KMS-11 (cell line): ENCODE measurements around the gene DCT.
A peak's percentile ranks its signal among the peaks of the same experiment; 100 is the strongest.

Source experiments
- H2AFZ ChIP-seq: fragments of 200-600 bp; sonication (generic); 2 replicates; pipeline ENCODE4 v1.6.1; 2016; ENCODE audit warnings: antibody characterized with exemption, mixed run types, low read depth
- H3K27ac ChIP-seq: fragments of 200-600 bp; sonication (generic); 2 replicates; pipeline ENCODE4 v1.6.1; 2016; ENCODE audit warnings: mild to moderate bottlenecking, mixed run types
- H3K27me3 ChIP-seq: fragments of 200-600 bp; sonication (generic); 2 replicates; pipeline ENCODE4 v1.6.1; 2017; ENCODE audit warnings: mild to moderate bottlenecking, low read depth, mixed run types, moderate library complexity; ENCODE audit not compliant: insufficient read depth
- H3K36me3 ChIP-seq: fragments of 200-600 bp; sonication (generic); 2 replicates; pipeline ENCODE4 v1.6.1; 2017; ENCODE audit warnings: mild to moderate bottlenecking, mixed run types; ENCODE audit not compliant: insufficient read depth
- H3K4me1 ChIP-seq: fragments of 200-600 bp; sonication (generic); 2 replicates; pipeline ENCODE4 v1.6.1; 2016; ENCODE audit warnings: mild to moderate bottlenecking, low read depth, mixed run types; ENCODE audit not compliant: poor library complexity, severe bottlenecking
- H3K4me2 ChIP-seq: fragments of 200-600 bp; sonication (generic); 2 replicates; pipeline ENCODE4 v1.7.0; 2016; ENCODE audit warnings: mild to moderate bottlenecking, mixed run types
- H3K4me3 ChIP-seq: fragments of 200-600 bp; sonication (generic); IDR thresholded peaks from 2 replicates; pipeline ENCODE4 v1.6.1; 2017; ENCODE audit warnings: low read depth, low read length, mixed read lengths; ENCODE audit not compliant: insufficient read depth
- H3K79me2 ChIP-seq: fragments of 200-600 bp; sonication (generic); 2 replicates; pipeline ENCODE4 v1.6.1; 2016; ENCODE audit warnings: low read depth, mixed run types; ENCODE audit not compliant: insufficient read depth
- H3K9ac ChIP-seq: fragments of 200-600 bp; sonication (generic); 2 replicates; pipeline ENCODE4 v1.6.1; 2016; ENCODE audit warnings: mild to moderate bottlenecking, mixed run types
- H4K20me1 ChIP-seq: fragments of 200-600 bp; sonication (generic); 2 replicates; pipeline ENCODE4 v1.6.1; 2016; ENCODE audit warnings: mild to moderate bottlenecking, mixed run types; ENCODE audit not compliant: insufficient read depth
- TF ChIP-seq, protein P1 (sequence below): fragments of 200-600 bp; sonication (generic); conservative IDR thresholded peaks from 2 replicates; pipeline ENCODE4 v1.6.1; 2017; ENCODE audit warnings: low read depth, mild to moderate bottlenecking, antibody characterized with exemption, low read length, moderate library complexity, mixed read lengths

DCT gene

DNA sequence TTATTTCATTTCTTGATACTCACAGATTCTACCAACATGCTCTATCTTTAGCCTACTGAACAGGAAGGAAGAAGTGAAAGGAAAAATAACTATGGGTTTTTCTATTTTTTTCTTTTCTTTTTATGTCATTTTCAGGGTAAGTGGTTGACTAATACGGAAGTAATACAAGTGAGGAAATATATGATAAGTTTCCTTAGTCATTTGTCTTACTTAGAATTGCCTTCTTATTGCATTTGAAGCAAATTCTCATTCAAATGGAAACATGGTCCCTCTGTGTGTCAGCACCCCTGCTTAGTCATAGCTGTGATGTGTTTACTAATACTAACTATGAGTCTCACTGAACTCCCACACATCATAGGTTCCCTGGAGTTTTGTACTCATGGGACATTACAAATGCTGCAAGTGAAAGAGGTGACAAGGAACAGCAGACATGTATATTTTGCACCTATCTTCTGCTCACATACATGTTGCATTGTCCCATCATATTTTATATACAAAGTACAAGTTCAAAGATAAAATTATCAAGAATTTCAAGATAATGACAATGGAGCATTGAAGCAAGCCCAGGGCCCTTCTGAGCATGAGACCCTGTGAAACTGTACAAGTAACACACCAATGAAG, 60.1 kb downstream of the DCT start:
- Histone ChIP-seq H3K36me3 (no peaks in the 10 kb centered on the region), H3K27ac (no peak overlapping the region), H2AFZ (no peak overlapping the region), H3K4me3 (no peak overlapping the region), H4K20me1 (no peaks in the 10 kb centered on the region), H3K9ac (no peak overlapping the region), H3K79me2 (no peaks in the 10 kb centered on the region), H3K4me1 (no peaks in the 10 kb centered on the region), H3K27me3 (no peaks in the 10 kb centered on the region), H3K4me2 (no peak overlapping the region)
- TF ChIP-seq, protein P1, sequence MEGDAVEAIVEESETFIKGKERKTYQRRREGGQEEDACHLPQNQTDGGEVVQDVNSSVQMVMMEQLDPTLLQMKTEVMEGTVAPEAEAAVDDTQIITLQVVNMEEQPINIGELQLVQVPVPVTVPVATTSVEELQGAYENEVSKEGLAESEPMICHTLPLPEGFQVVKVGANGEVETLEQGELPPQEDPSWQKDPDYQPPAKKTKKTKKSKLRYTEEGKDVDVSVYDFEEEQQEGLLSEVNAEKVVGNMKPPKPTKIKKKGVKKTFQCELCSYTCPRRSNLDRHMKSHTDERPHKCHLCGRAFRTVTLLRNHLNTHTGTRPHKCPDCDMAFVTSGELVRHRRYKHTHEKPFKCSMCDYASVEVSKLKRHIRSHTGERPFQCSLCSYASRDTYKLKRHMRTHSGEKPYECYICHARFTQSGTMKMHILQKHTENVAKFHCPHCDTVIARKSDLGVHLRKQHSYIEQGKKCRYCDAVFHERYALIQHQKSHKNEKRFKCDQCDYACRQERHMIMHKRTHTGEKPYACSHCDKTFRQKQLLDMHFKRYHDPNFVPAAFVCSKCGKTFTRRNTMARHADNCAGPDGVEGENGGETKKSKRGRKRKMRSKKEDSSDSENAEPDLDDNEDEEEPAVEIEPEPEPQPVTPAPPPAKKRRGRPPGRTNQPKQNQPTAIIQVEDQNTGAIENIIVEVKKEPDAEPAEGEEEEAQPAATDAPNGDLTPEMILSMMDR: no peak

DNA sequence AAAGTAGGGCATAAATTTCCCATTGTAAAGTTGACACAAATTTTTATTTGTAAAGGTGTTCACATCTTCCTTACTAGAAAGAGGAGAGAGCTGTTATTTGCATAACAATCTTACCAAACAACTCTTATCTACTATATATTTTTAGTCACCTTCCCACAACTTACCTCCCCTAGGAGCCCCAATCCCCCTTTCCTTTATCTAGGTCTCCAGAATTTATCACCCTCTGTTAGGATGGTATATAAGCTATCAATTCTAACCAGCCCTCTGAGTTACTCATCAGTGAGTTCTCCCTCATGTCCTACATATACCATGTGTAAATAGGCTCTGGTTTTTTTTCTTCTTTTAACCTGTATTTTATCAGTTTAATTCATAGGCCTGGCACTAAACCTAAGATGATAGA, 62.2 kb downstream of the DCT start:
- H3K79me2 ChIP-seq: no peaks in the 10 kb centered on the region
- TF ChIP-seq, protein P1: no peak
- no peaks in the 10 kb centered on the region for H3K36me3 ChIP-seq
- H4K20me1 ChIP-seq: no peaks in the 10 kb centered on the region
- H3K4me2 ChIP-seq: no peak overlapping the region
- no peaks in the 10 kb centered on the region for H3K27me3 ChIP-seq
- no peak overlapping the region for H3K4me3 ChIP-seq
- H3K27ac ChIP-seq: no peak overlapping the region
- H3K9ac ChIP-seq: no peak overlapping the region
- peaks cover 21% of the 10 kb centered on the region for H3K4me1 ChIP-seq
- H2AFZ ChIP-seq: no peak overlapping the region

DNA sequence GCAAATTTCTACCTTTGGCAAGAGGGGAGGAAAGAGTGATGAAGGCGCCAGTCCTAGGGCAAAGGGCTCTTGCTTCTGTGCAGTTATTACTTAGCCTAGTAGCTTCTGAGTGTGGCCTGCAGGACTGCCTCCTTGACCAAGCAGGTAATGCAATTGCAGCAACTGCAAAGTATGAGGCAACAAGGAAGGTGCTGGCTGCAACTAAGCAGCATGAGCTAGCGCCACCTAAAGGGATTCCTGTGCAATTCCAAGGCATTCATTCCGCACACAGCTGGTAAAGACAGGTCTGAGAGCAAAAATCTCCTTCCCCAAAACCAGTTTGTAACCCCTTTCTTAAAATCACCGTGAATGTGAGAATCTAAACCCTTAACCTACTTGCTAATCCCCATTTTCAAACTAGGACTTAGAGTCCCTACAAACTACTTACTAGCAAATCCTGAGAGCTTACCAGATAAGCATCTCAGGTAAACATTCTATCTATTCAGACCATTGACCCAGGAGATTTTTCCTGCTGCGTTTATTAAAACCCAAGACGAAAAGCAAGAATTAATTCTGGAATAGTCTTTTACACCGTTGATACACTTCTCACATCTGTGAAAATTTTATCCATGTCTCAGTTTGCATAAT, 62.9 kb downstream of the DCT start:
- Histone ChIP-seq H4K20me1 (no peaks in the 10 kb centered on the region), H3K27ac (no peak overlapping the region), H3K79me2 (no peaks in the 10 kb centered on the region), H3K4me3 (no peak overlapping the region), H3K9ac (no peak overlapping the region), H3K27me3 (no peaks in the 10 kb centered on the region), H3K4me2 (no peak overlapping the region), H2AFZ (no peak overlapping the region), H3K4me1 (peaks cover 21% of the 10 kb centered on the region), H3K36me3 (no peaks in the 10 kb centered on the region)
- TF ChIP-seq, protein P1: peak; percentile 25

DNA sequence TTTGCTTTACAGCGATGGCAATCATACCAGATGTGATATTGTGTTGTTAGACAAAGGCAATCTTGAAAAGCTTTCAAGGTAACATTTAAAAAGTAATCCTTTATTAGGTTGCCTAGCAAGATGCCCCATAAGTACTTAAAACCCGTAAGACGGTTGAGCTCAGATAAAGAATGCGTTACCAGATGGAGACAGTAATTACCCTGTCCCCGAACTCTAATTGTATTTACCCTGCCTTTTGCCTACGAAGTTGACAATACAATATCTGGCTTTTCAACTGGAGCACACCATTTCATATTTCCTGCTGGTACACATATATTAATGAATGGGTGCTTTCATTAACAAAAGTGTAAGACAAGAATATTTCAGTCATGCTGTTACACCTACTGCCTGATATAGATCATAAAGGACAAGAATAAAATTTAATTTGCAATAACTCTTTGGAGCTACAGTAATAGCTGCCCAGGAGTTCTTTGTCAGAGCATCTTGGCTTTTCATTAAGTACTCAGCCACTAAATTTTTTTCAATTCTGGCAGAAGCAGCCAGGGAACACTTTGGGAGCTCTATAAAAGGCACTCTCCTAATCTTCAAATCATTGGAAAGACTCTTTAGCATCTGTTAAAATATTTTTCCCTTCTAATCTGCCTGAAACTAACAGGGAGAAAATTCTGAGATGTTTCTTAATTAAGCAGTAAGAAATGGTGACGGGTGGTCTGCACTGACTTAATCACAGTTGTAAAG, 63.8 kb downstream of the DCT start:
- H3K9ac ChIP-seq: no peak overlapping the region
- no peak overlapping the region for H3K27ac ChIP-seq
- H3K4me2 ChIP-seq: no peak overlapping the region
- H3K27me3 ChIP-seq: no peaks in the 10 kb centered on the region
- no peaks in the 10 kb centered on the region for H3K36me3 ChIP-seq
- TF ChIP-seq, protein P1: no peak
- peaks cover 21% of the 10 kb centered on the region for H3K4me1 ChIP-seq
- H2AFZ ChIP-seq: no peak overlapping the region
- no peaks in the 10 kb centered on the region for H3K79me2 ChIP-seq
- no peaks in the 10 kb centered on the region for H4K20me1 ChIP-seq
- H3K4me3 ChIP-seq: no peak overlapping the region
